ENCODE results near the gene ARPC4.

The ARPC4 gene

DNA sequence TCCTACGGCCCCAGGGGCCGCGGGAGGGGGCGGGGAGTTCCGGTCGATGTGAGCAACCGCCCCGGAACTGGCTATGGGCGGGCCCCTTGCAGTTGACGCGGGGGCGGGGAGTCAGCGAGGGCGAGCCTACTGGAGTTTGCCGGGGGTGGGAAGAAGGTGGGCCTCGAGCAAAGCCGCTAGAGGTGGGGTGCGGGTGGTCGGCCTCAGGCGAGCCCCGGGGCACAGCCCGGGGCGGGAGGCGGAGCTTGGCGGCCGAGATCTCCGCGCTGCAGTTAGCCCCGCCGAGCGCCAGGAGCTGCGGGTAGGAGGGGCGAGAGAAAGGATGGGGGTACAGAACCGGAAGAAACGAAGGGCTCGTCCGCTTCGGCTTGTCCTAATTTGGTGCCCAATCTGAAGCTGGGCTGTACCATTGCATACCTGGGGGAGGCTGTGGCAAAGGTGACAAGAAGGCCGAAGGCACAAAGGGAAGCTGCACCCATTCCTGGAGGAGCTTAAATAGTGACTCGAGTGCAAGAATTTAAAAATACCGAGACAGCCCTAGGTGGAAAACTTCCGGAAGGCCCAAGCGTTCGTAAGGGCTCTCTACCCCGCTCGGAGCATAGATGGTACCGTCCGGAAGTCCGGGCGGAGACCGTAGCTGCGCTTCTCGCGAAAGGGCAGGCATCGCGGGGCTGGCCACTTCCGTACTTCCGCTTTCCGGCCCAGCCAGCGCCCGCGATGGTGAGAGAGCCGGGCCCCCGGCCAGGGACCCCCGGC, at the start of gene ARPC4, which contains the start of gene TADA3:
Gene ARPC4, plus strand, starts transcription at position 678 of the 756 bp plus-strand sequence. Its CDS starts 40 bp downstream, at position 718.
Gene TADA3, minus strand, starts transcription at position 69 of the 756 bp plus-strand sequence. CDS start 1,007 bp downstream, outside the sequence.
- peak; percentile 86 for DNase-seq

DNA sequence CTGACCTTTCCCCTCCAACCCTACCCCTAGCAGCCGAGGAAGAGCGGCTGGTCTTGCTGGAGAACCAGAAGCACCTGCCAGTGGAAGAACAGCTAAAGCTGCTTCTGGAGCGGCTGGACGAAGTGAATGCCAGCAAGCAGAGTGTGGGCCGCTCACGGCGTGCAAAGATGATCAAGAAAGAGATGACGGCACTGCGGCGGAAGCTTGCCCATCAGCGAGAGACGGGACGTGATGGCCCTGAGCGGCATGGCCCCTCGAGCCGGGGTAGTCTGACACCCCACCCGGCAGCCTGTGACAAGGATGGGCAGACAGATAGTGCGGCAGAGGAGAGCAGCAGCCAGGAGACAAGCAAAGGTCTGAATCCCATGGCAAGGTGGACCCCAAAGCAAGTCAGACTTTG, 49.3 kb upstream of the ARPC4 start:
- DNase-seq = no peak

DNA sequence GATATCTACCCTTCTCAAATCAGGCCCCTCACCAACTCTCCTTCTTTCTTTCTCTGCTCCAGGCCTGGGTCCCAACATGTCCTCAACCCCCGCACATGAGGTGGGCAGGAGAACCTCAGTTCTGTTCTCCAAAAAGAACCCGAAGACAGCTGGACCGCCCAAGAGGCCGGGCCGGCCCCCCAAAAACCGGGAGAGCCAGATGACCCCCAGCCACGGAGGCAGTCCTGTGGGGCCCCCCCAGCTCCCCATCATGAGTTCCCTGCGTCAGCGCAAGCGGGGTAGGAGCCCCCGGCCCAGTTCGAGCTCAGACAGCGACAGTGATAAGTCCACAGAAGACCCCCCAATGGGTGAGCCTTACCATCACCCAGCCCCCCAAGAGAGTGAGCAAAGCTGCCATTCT, 48.7 kb upstream of the ARPC4 start:
- no peak for DNase-seq

DNA sequence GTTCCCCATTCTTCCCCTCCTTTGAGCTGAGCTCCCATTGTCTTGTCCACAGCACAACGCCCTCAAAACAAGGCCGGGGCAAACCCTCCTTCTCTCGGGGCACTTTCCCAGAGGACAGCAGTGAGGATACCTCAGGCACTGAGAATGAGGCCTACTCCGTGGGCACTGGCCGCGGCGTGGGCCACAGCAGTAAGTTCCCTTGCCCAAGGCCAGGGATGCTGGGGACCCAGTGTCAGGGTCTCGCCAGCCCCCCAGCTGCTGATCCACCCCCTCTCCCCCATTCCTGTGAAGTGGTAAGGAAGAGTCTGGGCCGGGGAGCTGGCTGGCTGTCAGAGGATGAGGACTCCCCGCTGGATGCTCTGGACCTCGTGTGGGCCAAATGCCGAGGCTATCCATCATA, 47.4 kb upstream of the ARPC4 start:
- no peak for DNase-seq

DNA sequence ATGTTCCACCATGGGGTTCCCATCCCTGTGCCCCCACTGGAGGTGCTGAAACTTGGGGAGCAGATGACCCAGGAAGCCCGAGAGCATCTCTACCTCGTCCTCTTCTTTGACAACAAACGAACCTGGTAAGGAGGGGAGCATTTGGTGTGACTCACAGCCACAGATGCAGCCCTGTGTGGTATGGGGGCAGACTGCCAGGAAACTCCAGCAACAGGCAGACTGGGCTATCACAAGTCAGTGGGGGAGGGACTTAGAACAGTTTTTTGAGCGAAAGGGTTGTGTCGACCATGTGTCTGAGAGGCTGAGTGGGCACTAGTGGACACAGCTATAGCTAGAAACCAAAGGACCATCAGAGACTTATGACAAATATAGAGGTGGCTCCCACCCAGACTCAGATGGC, 46.6 kb upstream of the ARPC4 start:
- no peak for DNase-seq

DNA sequence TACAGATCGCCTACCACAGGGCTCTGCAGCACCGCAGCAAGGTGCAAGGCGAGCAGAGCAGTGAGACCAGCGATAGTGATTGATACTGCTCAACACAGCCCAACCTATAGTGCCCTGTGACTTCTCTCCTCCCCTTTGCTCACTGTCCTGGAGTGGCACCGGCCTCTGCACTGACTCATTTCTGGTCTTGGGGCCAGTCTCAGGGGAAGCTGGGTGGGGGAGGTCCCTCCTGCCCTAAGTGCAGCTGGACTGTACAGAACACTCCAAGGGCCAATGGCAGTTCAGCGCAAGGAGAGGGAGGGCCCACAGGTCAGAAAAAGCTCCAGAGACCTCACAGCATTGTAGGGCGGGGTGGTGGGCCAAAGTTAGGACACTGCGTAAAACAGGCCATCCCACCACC, 45.6 kb upstream of the ARPC4 start:
- DNase-seq = no peak

DNA sequence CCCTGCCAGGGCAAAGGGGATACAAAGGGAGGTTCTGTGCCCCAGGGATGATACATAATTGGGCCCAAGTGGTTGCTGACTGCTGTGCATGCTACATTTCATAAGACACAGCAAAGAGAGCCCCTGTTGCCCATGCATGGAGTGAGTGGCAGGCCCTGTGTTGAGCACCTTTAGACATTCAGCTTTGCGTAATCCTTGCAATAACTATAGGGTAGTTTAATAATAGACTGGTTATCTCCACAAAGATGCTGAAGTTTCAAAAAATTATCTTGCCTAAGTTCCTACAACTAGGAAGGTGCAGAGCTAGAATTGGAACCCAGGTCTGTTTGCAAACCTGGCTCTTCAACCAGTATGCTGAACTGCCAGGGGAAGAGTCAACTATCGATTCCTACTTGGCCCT, 44.9 kb upstream of the ARPC4 start:
- no peak for DNase-seq

DNA sequence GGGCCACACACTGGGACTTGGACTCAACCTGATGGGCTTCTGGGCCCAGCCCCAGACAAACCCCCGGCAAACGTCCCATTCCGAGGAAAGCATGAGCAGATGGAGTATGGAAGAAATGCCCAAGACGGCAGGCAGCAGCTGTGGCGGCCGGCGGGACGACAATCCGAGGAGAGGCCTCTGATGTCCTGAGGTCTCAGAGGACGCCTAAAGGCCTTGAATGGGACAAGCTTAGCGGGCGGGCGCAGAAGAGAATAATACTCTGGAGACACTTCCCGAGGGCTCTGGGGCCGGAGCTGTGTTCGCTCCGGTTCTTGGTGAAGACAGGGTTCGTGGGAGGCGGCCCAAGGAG, 43.6 kb upstream of the ARPC4 start:
- DNase-seq = no peak

DNA sequence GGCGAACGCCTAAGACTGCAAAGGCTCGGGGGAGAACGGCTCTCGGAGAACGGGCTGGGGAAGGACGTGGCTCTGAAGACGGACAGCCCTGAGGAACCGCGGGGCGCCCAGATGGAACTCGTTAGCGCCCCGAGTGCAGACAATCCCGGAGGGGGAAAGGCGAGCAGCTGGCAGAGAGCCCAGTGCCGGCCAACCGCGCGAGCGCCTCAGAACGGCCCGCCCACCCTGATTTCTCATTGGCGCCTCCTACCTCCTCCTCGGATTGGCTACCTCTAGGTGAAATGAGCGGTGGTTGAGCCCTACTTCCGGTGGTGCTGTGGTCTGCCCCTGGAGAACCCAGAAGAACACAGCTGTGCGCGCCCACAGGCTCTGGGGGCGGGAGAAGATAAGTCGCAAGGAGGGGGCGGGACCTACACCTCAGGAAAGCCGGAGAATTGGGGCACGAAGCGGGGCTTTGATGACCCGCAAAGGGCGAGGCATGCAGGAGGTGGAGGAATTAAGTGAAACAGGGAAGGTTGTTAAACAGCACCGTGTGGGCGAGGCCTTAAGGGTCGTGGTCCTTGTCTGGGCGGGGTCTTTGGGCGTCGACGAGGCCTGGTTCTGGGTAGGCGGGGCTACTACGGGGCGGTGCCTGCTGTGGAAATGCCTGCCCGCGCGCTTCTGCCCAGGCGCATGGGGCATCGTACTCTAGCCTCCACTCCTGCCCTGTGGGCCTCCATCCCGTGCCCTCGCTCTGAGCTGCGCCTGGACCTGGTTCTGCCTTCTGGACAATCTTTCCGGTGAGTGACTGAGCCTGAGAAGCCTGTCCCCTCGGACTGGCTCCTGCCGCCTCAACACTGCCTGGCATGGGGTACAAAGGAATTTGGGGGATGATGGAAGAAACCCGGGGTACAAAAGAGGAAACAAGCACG, 43.0 kb upstream of the ARPC4 start, which contains the start of gene OGG1:
Gene OGG1, plus strand, starts transcription at position 308 of the 911 bp plus-strand sequence. Its CDS starts 335 bp downstream, at position 643.
- peak; percentile 89 for DNase-seq

DNA sequence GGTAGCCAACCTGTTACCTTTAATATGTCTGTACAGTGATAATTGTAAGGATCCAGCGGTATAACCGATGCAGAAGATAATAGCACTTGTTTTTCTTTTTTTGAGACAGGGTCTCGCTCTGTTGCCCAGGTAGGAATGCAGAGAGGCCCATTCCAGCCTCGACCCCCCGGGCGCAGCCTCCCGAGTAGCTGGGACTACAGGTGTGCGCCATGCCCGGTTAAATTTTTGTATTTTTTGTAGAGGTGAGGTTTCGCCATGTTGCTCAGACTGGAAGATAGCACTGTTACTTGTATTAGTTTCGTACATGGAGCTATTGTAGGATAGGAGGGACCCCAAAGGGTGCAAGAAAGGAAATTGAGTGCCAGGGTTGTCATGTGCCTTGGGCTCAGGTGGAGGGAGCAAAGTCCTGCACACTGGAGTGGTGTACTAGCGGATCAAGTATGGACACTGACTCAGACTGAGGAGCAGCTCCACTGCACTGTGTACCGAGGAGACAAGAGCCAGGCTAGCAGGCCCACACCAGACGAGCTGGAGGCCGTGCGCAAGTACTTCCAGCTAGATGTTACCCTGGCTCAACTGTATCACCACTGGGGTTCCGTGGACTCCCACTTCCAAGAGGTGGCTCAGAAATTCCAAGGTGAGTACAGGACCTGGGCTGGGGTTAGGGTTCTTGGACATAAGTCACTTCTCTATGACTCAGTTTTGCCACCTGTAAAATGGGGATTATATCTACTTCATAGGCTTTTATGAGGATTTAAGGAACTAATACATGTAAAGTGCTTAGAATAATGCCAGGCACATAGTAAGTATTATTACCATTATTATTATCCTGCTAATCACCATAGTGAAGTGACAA, 42.1 kb upstream of the ARPC4 start:
- DNase-seq = no peak

DNA sequence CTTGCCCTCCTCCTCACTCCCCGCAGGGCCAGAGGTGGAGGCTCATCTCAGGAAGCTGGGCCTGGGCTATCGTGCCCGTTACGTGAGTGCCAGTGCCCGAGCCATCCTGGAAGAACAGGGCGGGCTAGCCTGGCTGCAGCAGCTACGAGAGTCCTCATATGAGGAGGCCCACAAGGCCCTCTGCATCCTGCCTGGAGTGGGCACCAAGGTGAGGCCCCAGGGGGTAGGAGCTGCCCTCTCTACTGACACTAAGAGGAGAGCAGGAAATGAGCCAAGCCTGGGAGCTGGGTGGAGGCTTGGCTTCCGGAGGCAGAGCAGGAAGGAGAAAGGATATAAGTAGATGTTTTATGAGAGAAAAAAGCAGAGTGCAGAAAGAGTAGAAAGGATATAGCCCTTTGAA, 38.2 kb upstream of the ARPC4 start:
- no peak for DNase-seq

DNA sequence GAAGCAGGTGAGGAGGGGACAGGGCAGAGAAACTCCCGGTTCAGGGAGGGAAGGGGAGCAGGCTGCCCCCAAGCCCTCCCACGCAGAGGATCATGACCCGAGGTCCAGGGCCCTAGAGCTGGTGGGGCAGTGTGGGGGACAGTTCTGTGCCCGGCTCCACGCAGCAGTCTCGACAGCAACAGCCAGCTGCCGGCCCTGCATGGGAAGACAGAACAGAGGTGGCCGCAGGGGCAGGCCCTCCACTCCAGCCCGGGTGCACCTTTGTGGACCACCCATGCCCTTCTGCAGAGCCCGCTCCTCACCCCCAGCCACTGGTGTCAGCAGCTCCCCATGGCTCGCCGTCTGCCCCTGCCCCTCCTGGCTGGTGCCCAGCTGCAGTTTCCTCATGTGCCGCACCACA, 35.5 kb upstream of the ARPC4 start:
- no peak for DNase-seq

DNA sequence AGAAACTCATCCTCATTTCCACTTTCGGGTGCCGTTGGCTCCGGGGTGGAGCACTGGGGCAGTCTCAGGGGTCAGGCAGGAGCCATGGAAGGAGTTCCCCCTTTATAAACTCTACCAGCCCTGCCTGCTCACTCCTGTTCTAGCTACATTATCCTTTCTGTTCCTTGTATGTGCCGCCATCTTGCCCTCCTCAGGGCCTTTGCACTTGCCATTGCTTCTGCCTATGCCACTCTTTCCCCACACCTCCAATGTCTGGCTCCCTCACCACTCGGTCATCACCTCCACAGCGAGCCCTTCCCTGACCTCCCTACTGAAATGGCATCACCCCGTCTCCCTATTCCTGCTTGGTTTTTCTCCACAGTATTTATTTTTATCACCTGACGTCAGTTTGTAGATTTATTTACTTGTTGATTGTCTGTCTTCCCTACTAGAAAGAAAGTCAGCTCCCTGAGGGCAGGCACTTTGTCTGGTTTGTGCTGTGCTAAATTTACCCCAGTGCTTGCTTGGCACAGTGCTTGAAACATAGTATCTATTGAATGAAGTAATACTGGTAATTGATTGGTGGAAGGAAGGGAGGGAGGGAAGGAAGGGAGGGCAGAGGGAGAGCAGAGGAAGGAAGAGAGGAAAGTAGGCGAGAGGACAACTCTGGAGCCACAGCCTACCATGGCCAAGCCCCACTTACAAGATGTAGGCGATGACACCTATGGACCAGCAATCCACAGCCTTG, 31.9 kb upstream of the ARPC4 start:
- DNase-seq = no peak

DNA sequence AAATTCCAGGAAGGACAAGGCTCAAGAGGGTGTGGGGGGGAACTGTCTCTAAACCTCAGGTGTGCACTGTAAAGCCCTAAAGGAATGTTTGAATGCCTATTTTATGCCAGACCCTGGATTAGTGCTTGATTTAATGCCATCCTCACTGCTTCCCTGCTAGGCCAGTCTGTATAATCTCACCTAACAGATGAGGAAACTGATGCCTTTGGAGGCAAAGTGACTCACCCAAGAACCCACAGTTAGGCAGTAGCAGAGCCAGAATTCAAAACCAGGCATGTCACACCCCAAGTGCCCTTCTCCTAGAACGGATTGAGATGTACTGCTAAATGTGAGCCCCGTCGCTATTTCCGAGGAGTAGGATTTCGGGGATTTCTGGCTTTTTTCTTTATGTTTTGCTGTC, 31.0 kb upstream of the ARPC4 start:
- no peak for DNase-seq

DNA sequence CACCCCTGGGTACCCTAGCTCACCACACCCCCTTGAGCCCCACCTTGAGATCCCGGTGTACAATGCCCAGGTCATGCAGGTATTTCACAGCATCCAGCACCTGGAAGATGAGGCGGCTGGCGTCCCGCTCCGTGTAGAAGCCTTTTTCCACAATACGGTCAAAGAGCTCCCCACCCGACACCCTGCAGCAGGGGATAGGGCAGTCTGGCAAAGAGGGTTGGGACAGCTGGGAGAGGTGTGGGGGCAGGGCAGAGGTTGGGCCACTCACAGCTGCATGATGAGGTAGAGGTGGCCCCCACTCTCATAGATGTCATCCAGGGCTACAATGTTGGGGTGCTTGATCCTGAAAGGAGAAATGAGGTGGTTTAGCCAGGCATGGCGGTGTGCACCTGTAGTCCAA, 30.0 kb upstream of the ARPC4 start:
- DNase-seq = no peak

DNA sequence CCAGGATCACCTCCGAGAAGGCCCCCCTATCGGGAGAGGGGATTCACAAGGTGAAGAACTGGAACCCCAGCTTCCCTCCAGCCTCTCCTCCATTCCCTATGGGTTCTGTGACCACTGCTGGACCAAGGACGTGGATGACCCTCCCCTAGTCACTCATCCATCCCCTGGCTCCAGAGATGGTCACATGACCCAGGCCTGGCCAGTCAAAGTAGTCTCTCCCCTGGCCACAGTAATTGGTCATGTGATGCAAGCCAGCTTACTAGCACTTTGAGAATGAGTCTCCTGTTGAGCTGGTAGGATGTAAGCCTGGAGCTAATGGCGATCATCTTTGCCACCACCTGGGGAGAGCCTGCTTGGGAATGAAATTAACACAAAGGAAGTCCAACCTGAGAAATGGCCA, 27.0 kb upstream of the ARPC4 start:
- DNase-seq = no peak

DNA sequence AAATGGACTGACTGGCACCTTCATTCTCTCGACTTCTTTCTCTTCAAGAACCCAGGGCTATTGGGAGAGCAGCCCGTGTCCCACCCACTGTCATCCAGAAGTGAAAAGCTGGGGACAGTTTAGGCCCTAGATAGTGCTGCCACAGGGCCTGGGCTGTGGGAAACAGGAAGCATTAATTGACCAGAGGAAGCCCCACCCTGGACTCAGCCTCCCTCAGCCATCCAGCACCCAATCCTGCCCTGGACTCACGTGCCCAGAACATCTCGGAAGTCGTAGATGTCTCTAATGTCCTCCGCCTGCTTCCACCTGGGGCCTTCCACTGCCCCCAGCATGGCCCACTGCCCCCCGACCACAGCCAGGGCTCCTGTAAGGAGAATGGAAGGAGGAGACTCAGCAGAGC, 25.5 kb upstream of the ARPC4 start:
- no peak for DNase-seq

DNA sequence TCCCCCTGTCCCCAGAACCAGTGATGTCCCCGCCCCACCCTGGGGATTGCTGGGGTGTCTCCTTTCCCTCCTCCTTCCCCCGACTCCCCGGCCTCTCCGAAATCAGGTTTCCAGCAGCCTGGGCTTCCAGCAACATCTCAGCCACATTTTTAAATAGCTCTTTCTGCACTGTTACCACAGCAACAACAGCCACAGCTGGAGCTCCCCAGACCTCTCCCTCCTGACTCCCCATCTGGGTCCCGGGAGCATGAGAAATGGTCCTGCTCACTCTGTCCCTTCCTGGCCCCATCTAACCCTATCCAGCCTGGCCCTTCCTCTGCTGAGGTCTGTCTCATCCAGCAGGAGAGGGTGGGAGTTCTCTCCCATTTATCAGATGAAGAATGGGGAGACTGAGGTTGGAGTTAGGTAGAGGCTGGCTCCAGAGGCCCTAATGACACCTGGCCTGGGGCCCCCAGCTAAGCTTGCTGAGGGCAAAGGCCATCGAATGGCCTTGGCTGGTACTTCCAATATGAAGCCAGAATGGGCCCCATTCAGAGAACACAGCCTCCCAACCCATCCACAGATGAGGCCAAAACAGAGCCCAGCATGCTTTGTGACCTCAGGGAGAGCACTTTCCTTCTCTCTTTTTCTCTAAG, 24.6 kb upstream of the ARPC4 start:
- no peak for DNase-seq

DNA sequence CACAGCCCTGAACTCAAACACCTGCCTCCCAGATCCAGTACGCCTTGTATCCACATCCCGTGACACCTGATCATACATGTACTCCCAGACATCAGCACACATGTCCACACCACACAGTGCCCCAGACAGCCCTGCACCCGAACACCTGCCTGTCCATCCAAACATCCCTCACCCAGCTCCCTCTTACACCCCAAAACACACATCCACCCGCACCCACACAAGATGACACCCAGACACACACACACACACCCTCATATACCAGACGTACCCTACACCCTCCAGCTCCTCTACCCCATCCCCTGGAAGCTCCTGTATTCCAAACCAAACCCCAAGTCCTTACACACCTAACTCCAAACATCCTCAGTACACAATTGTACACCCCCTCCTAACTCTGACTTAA, 23.9 kb upstream of the ARPC4 start:
- DNase-seq = no peak

DNA sequence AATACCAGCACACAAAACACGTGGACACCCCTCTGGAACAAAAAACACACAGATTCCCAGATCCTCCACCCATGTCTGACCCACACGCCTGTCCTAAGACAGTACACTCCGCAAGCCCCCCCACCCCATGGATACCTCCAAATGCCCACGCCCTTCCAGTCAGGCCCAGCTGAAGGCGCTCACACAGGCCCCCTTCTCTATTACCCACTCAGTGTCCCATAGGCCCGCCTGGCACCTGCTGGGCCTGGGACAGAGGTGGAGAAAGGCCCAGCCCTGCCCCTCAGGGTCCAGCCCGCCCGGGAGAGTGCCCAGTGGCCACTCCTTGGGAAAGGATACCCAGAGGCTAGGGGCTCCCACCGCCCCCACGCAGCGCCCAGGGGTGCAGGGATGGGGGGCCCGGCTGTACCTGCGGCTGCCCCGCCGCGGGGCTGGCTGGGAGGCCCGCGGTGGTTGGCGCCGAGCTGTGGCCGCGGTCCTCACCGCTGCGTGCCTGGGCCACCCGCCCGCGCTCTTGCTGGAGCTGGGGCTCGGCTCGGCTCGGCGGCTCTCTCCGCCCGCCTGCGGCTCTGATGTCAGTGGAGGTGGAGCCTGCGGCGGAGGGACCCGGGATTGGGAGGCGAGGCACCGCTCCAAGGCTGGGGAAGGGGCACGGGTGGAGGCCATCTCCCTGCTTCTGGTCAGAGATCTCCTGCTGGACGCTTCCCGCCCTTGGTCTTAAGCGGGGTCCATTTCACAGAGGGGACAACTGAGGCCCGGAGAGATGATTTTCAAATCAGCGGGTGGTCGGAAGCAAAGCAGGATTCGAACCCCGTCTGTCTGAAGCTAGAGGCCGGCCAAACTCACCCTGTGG, 23.2 kb upstream of the ARPC4 start, which contains the start of gene CAMK1:
Gene CAMK1, minus strand, starts transcription at position 522 of the 850 bp plus-strand sequence. CDS start 2,198 bp downstream, outside the sequence.
- DNase-seq = peak; percentile 9

Data from NCI-H1105 (cell line).